H1 (cell line): Measurements from ENCODE around the gene OR8B8. TPM values are rescaled to one million over a fixed set of nuclear protein-coding genes. Genes with fewer than 3 reads are reported as not detected.

Experiments used
- CTCF ChIA-PET: fragments of 300-600 bp; sonication (Branson Sonifier 250); formaldehyde crosslinking; loops from one replicate; lab custom pipeline; 2021; ENCODE audit not compliant: partially characterized antibody; lab: Charles Lee
- POLR2A ChIA-PET: fragments of 300-600 bp; sonication (Branson Sonifier 250); formaldehyde crosslinking; loops from one replicate; lab custom pipeline; 2021; ENCODE audit warnings: inconsistent platforms; ENCODE audit not compliant: partially characterized antibody; lab: Charles Lee
- DNase-seq, 2 experiments: peaks; one replicate each; pipeline versions ENCODE4 v3.0.0 to v3.0.0-alpha.2; 2010 to 2022; ENCODE audit warnings: low spot score in 2 of 2, low read depth in 1 of 2, mixed read lengths in 1 of 2
- FAIRE-seq: peaks from 2 replicates; lab custom pipeline; 2011; peaks lifted over from hg19 to GRCh38; lab: Jason Lieb, UNC
- H2AFZ ChIP-seq: 2 replicates; pipeline ENCODE4 v1.8.1; 2012; ENCODE audit warnings: low read length, inconsistent platforms
- H2AK5ac ChIP-seq: 2 replicates; pipeline ENCODE4 v1.6.1; 2013; ENCODE audit warnings: low read depth, low read length
- H2BK120ac ChIP-seq: replicated peaks from 2 replicates; pipeline ENCODE3; 2013; ENCODE audit warnings: low read depth, low read length, inconsistent platforms
- H2BK12ac ChIP-seq: 2 replicates; pipeline ENCODE4 v1.6.1; 2013; ENCODE audit warnings: low read depth, low read length
- H2BK15ac ChIP-seq: 2 replicates; pipeline ENCODE4 v1.6.1; 2013; ENCODE audit warnings: low read length
- H2BK20ac ChIP-seq: 2 replicates; pipeline ENCODE4 v1.6.1; 2013; ENCODE audit warnings: low read length
- H2BK5ac ChIP-seq: 2 replicates; pipeline ENCODE4 v1.6.1; 2013; ENCODE audit warnings: low read depth, low read length
- H3K14ac ChIP-seq: 2 replicates; pipeline ENCODE4 v1.6.1; 2013; ENCODE audit warnings: inconsistent platforms; ENCODE audit not compliant: insufficient read length
- H3K18ac ChIP-seq: 2 replicates; pipeline ENCODE4 v1.6.1; 2013; ENCODE audit warnings: low read length; ENCODE audit errors: extremely low read depth
- H3K23ac ChIP-seq: 2 replicates; pipeline ENCODE4 v1.6.1; 2013; ENCODE audit warnings: inconsistent platforms; ENCODE audit not compliant: insufficient read length
- H3K23me2 ChIP-seq: 2 replicates; pipeline ENCODE4 v1.6.1; 2013; ENCODE audit warnings: low read depth, low read length
- H3K27ac ChIP-seq: 2 replicates; pipeline ENCODE4 v1.6.1; 2011; ENCODE audit warnings: low read depth, low read length, inconsistent platforms
- H3K27me3 ChIP-seq, 4 experiments: replicated peaks in 1 of 4; 1 replicate in 1 of 4; 2 replicates in 3 of 4; pipeline versions ENCODE4 v1.6.1 to v1.8.1; 2011 to 2013; ENCODE audit warnings: low read length in 3 of 4, mild to moderate bottlenecking in 3 of 4, inconsistent platforms in 2 of 4, mixed read lengths in 2 of 4, moderate library complexity in 1 of 4; ENCODE audit not compliant: control insufficient read depth in 3 of 4, insufficient read depth in 3 of 4; ENCODE audit errors: extremely low read depth in 1 of 4
- H3K36me3 ChIP-seq, 4 experiments: 2 replicates each; pipeline versions ENCODE4 v1.6.1 to v1.8.1; 2011 to 2013; ENCODE audit warnings: mild to moderate bottlenecking in 4 of 4, low read length in 3 of 4, moderate library complexity in 2 of 4, control low read depth in 1 of 4, inconsistent platforms in 1 of 4; ENCODE audit not compliant: insufficient read depth in 4 of 4, control insufficient read depth in 2 of 4
- H3K4ac ChIP-seq: replicated peaks from 2 replicates; pipeline ENCODE3; 2013; ENCODE audit warnings: low read length, low read depth, mixed read lengths, inconsistent platforms; ENCODE audit not compliant: insufficient read length
- H3K4me1 ChIP-seq, 4 experiments: replicated peaks in 1 of 4; 1 replicate in 1 of 4; 2 replicates in 3 of 4; pipeline versions ENCODE4 v1.6.1 to v1.8.1; 2011 to 2013; ENCODE audit warnings: low read length in 3 of 4, inconsistent platforms in 2 of 4, mixed read lengths in 1 of 4; ENCODE audit not compliant: insufficient read depth in 4 of 4, control insufficient read depth in 3 of 4
- H3K4me2 ChIP-seq, 2 experiments: 2 replicates each; pipeline versions ENCODE4 v1.6.1 to v1.8.1; 2011 to 2013; ENCODE audit warnings: low read depth in 2 of 2, low read length in 2 of 2, control low read depth in 1 of 2, inconsistent platforms in 1 of 2, mild to moderate bottlenecking in 1 of 2; ENCODE audit not compliant: insufficient read depth in 1 of 2
- H3K4me3 ChIP-seq, 4 experiments: fragments of 200-600, 300-600 bp in 1 of 4; sonication (generic), shearing (Covaris generic), sonication (Bioruptor Twin) in 1 of 4; 2 replicates each; pipeline versions ENCODE4 v1.5.1 to v1.8.1; 2011 to 2016; ENCODE audit warnings: low read length in 4 of 4, low read depth in 3 of 4, control low read depth in 2 of 4, inconsistent platforms in 2 of 4, mild to moderate bottlenecking in 2 of 4, mixed read lengths in 1 of 4, moderate library complexity in 1 of 4; ENCODE audit not compliant: insufficient read depth in 2 of 4; ENCODE audit errors: extremely low read depth in 1 of 4
- H3K56ac ChIP-seq: replicated peaks from 2 replicates; pipeline ENCODE3; 2013; ENCODE audit warnings: low read depth, mild to moderate bottlenecking, mixed read lengths, low read length, inconsistent platforms; ENCODE audit not compliant: insufficient read length
- H3K79me1 ChIP-seq: 2 replicates; pipeline ENCODE4 v1.6.1; 2013; ENCODE audit warnings: low read depth, low read length, control low read depth
- H3K79me2 ChIP-seq, 2 experiments: 2 replicates each; pipeline versions ENCODE4 v1.6.1 to v1.8.1; 2012 to 2013; ENCODE audit warnings: low read length in 2 of 2, mild to moderate bottlenecking in 2 of 2, inconsistent platforms in 1 of 2; ENCODE audit not compliant: insufficient read depth in 2 of 2, control insufficient read depth in 1 of 2
- H3K9ac ChIP-seq, 4 experiments: replicated peaks in 1 of 4; 1 replicate in 1 of 4; 2 replicates in 3 of 4; pipeline versions ENCODE4 v1.6.1 to v1.8.1; 2011 to 2013; ENCODE audit warnings: low read depth in 3 of 4, low read length in 3 of 4, control low read depth in 2 of 4, mild to moderate bottlenecking in 2 of 4, moderate library complexity in 2 of 4, inconsistent platforms in 1 of 4; ENCODE audit errors: extremely low read depth in 1 of 4
- H3K9me3 ChIP-seq, 2 experiments: 2 replicates each; pipeline versions ENCODE4 v1.6.1 to v1.8.1; 2012 to 2013; ENCODE audit warnings: mild to moderate bottlenecking in 2 of 2, moderate library complexity in 2 of 2, control low read depth in 1 of 2, inconsistent platforms in 1 of 2, low read depth in 1 of 2, low read length in 1 of 2, mixed read lengths in 1 of 2; ENCODE audit not compliant: insufficient read depth in 2 of 2
- H4K20me1 ChIP-seq, 2 experiments: replicated peaks in 1 of 2; 2 replicates each; pipeline versions ENCODE3 to v1.8.1; 2011 to 2013; ENCODE audit warnings: inconsistent platforms in 2 of 2, low read length in 2 of 2, mild to moderate bottlenecking in 1 of 2; ENCODE audit not compliant: insufficient read depth in 2 of 2, control insufficient read depth in 1 of 2
- H4K5ac ChIP-seq: 2 replicates; pipeline ENCODE4 v1.6.1; 2013; ENCODE audit warnings: low read length, low read depth, mixed read lengths, inconsistent platforms; ENCODE audit not compliant: insufficient read length
- H4K8ac ChIP-seq: 2 replicates; pipeline ENCODE4 v1.8.0; 2013; ENCODE audit warnings: mild to moderate bottlenecking, moderate library complexity, low read length, inconsistent platforms; ENCODE audit not compliant: insufficient read depth; ENCODE audit errors: extremely low read depth
- H4K91ac ChIP-seq: replicated peaks from 2 replicates; pipeline ENCODE3; 2013; ENCODE audit warnings: low read length, mixed read lengths, inconsistent platforms; ENCODE audit not compliant: insufficient read length
- EP300 ChIP-seq, 2 experiments: IDR thresholded peaks; 1 replicate in 1 of 2; 2 replicates in 1 of 2; pipeline ENCODE4 v1.6.1; 2011 to 2012; ENCODE audit warnings: low read depth in 2 of 2, low read length in 2 of 2, mild to moderate bottlenecking in 2 of 2, borderline replicate concordance in 1 of 2, inconsistent platforms in 1 of 2, moderate library complexity in 1 of 2
- JUND ChIP-seq: IDR thresholded peaks from 2 replicates; pipeline ENCODE4 v1.6.1; 2011; ENCODE audit warnings: mild to moderate bottlenecking, improper control_type of control experiment, low read length
- RAD21 ChIP-seq, 2 experiments: IDR thresholded peaks in 1 of 2; conservative IDR thresholded peaks in 1 of 2; 2 replicates each; pipeline ENCODE4 v1.6.1; 2011; ENCODE audit warnings: low read depth in 2 of 2, low read length in 2 of 2, improper control_type of control experiment in 1 of 2, inconsistent platforms in 1 of 2, mild to moderate bottlenecking in 1 of 2, moderate library complexity in 1 of 2
- SIN3A ChIP-seq, 2 experiments: IDR thresholded peaks in 1 of 2; conservative IDR thresholded peaks in 1 of 2; 2 replicates each; pipeline ENCODE4 v1.6.1; 2011 to 2012; ENCODE audit warnings: low read length in 2 of 2, improper control_type of control experiment in 1 of 2, low read depth in 1 of 2, mild to moderate bottlenecking in 1 of 2
- SP1 ChIP-seq: IDR thresholded peaks from 2 replicates; pipeline ENCODE4 v1.6.1; 2011; ENCODE audit warnings: low read depth, low read length
- ZNF274 ChIP-seq: IDR thresholded peaks from 2 replicates; pipeline ENCODE4 v1.7.0; 2012; ENCODE audit warnings: low read length, borderline replicate concordance; ENCODE audit errors: extremely low read depth
- WGBS, 2 experiments: shearing (Covaris generic) in 1 of 2; methylation state at CpG; one replicate each; pipeline versions ENCODE4 v1.1.6 to v1.1.7; 2013 to 2015; ENCODE audit warnings: low lambda C conversion rate in 2 of 2, mixed read lengths in 2 of 2, inconsistent platforms in 1 of 2, low coverage in 1 of 2, missing lambda C conversion rate in 1 of 2; ENCODE audit not compliant: insufficient replicate concordance in 2 of 2, insufficient coverage in 1 of 2, insufficient read length in 1 of 2; ENCODE audit errors: extremely low coverage in 1 of 2, missing lambda C conversion rate in 1 of 2; 5-methylcytosine and 5-hydroxymethylcytosine counted together
- long read RNA-seq, 2 experiments: library from RNA in 1 of 2; library from capped mRNA in 1 of 2; stranded (forward); transcript quantifications; one replicate each; pipeline ENCODE4 v2.0.0, GENCODE V29; 2021; ENCODE audit warnings: inconsistent platforms in 1 of 2
- polyA minus RNA-seq, 3 experiments: library from RNA; depleted of rRNA, polyadenylated mRNA; stranded (reverse); fragments of >200 nt; gene quantifications; 1 replicate in 2 of 3; 2 replicates in 1 of 3; pipeline ENCODE4 v1.2.3, GENCODE V29; 2011
- polyA plus RNA-seq, 7 experiments: library from polyadenylated mRNA; depleted of rRNA in 3 of 7; stranded (reverse) in 5 of 7; unstranded in 2 of 7; fragments of >200 nt in 5 of 7; fragments of 200-250 nt in 2 of 7; gene quantifications; 1 replicate in 5 of 7; 2 replicates in 1 of 7; 4 replicates in 1 of 7; pipeline versions ENCODE4 v1.2.1 to v1.2.3, GENCODE V29; 2011 to 2013; ENCODE audit warnings: missing spikeins in 2 of 7, mixed read lengths in 2 of 7
- total RNA-seq: library from RNA; stranded (reverse); fragmentation: NEBNext Ultra II Directional; extraction: Animal tissue kit (Norgen Biotek cat#: 25700); gene quantifications from 2 replicates; pipeline ENCODE4 v1.2.1, GENCODE V29; 2021

Gene OR8B8
- total RNA-seq (not detected in 2 replicates), polyA plus RNA-seq (2011; rRNA removed) (not detected in 2 replicates), polyA minus RNA-seq (2011; rRNA and poly(A)+ RNA removed) (not detected in 2 replicates)
- not detected for polyA plus RNA-seq (2011; cell fraction: cytosol; rRNA removed)
- not detected for polyA plus RNA-seq (2011; cell fraction: nucleus; rRNA removed)
- polyA plus RNA-seq (2012, experiment 1 of 2): not detected in 4 replicates
- polyA plus RNA-seq (2012, experiment 2 of 2): not detected
- not detected for polyA plus RNA-seq (2013, experiment 1 of 2)
- not detected for polyA plus RNA-seq (2013, experiment 2 of 2)
- polyA minus RNA-seq (2011; cell fraction: cytosol; rRNA and poly(A)+ RNA removed): not detected
- polyA minus RNA-seq (2011; cell fraction: nucleus; rRNA and poly(A)+ RNA removed): not detected
- long read RNA-seq, experiment 1: 0 reads
- long read RNA-seq, experiment 2: 0 reads

- no peak within 1 kb of the TSS for H3K4ac ChIP-seq
- no peaks in the 10 kb centered on the region for H4K20me1 ChIP-seq
- no peak within 1 kb of the TSS for H3K14ac ChIP-seq
- TF ChIP-seq JUND (no peak), SIN3A (conservative IDR thresholded peaks at IDR 0.05 in 1 of 2, IDR thresholded peaks at IDR 0.05 in 1 of 2; ENCODE audit: low read depth in 1 of 2, low read length in 2 of 2) (no peak), SP1 (no peak), EP300 (IDR thresholded peaks at IDR 0.05; ENCODE audit: borderline replicate concordance in 1 of 2, low read depth in 2 of 2, low read length in 2 of 2) (no peak), ZNF274 (no peak), RAD21 (IDR thresholded peaks at IDR 0.05 in 1 of 2, conservative IDR thresholded peaks at IDR 0.05 in 1 of 2; ENCODE audit: low read depth in 2 of 2, low read length in 2 of 2) (no peak)
- H3K27ac ChIP-seq: no peak within 1 kb of the TSS
- H2BK120ac ChIP-seq: no peak within 1 kb of the TSS
- POLR2A ChIA-PET: no interaction called here
- no peak within 1 kb of the TSS for H3K4me2 ChIP-seq
- H2BK12ac ChIP-seq: no peak within 1 kb of the TSS
- no peaks in the 10 kb centered on the region for H3K23me2 ChIP-seq
- no peak within 1 kb of the TSS for H4K8ac ChIP-seq
- no peak within 1 kb of the TSS for H3K23ac ChIP-seq
- no peak within 1 kb of the TSS for H3K4me3 ChIP-seq
- no peaks in the 10 kb centered on the region for H3K79me1 ChIP-seq
- no peak within 1 kb of the TSS for H2BK20ac ChIP-seq
- DNase-seq (no peak), FAIRE-seq (no peak)
- no peaks in the 10 kb centered on the region for H3K4me1 ChIP-seq
- CTCF ChIA-PET: no interaction called here
- no peak within 1 kb of the TSS for H4K5ac ChIP-seq
- H2AFZ ChIP-seq: no peak within 1 kb of the TSS
- H3K79me2 ChIP-seq: no peaks in the 10 kb centered on the region
- H4K91ac ChIP-seq: no peak within 1 kb of the TSS
- no peaks in the 10 kb centered on the region for H3K27me3 ChIP-seq
- no peak within 1 kb of the TSS for H3K56ac ChIP-seq
- H3K36me3 ChIP-seq: no peaks in the 10 kb centered on the region
- WGBS, 2 experiments: 96% methylated on average over 1 of the region's 1 CpG; no CpG with 5 or more reads in 1 of the 2 experiments
- no peak within 1 kb of the TSS for H3K9ac ChIP-seq
- H2BK15ac ChIP-seq: no peak within 1 kb of the TSS
- H2BK5ac ChIP-seq: no peak within 1 kb of the TSS
- no peak within 1 kb of the TSS for H3K18ac ChIP-seq
- no peak within 1 kb of the TSS for H2AK5ac ChIP-seq
- no peaks in the 10 kb centered on the region for H3K9me3 ChIP-seq
Measured at GRCh38 chr11:124445646-124446150, at the start of gene OR8B8. Gene OR8B8 (minus strand): TSS chr11:124445696. CDS start chr11:124441085, 4,611 bp downstream.
